Gastroesophageal sphincter (tissue), 4 donors: ENCODE measurements around the gene UNK. TPM values are rescaled to one million over a fixed set of nuclear protein-coding genes. Genes with fewer than 3 reads are reported as not detected.
A peak's percentile ranks its signal among the peaks of the same experiment; 100 is the strongest.

Experiments
- ATAC-seq: fragments of 150-250 bp; one replicate; pipeline ENCODE4 v1.9.1; 2016; ENCODE audit warnings: mild to moderate bottlenecking, moderate library complexity
- H3K27ac ChIP-seq, 4 donors: fragments of 200-600 bp; sonication (generic) in 3 of 4; 1 replicate in 3 of 4; 2 replicates in 1 of 4; pipeline ENCODE4 v1.5.1; 2016 to 2019
- H3K27me3 ChIP-seq: fragments of 200-600 bp; sonication (generic); one replicate; pipeline ENCODE4 v1.5.1; 2019
- H3K36me3 ChIP-seq, 2 donors: fragments of 200-600 bp; sonication (generic); one replicate each; pipeline ENCODE4 v1.5.1; 2019; ENCODE audit warnings: control low read depth in 1 of 2
- H3K4me1 ChIP-seq, 3 donors: fragments of 200-600 bp; sonication (generic); 1 replicate in 2 of 3; 2 replicates in 1 of 3; pipeline ENCODE4 v1.5.1; 2016 to 2019; ENCODE audit warnings: control low read depth in 2 of 3
- H3K4me3 ChIP-seq, 2 donors: fragments of 200-600 bp; sonication (generic); one replicate each; pipeline ENCODE4 v1.5.1; 2019; ENCODE audit warnings: mild to moderate bottlenecking in 1 of 2, moderate library complexity in 1 of 2
- H3K9me3 ChIP-seq, 3 donors: fragments of 200-600 bp; sonication (generic); one replicate each; pipeline ENCODE4 v1.5.1; 2017 to 2019; ENCODE audit warnings: control low read depth in 2 of 3
- CTCF ChIP-seq, 4 experiments: fragments of 200-600 bp in 2 of 4; fragments of 450-650 bp in 2 of 4; sonication (generic) in 1 of 4; IDR thresholded peaks; one replicate each; pipeline ENCODE4 v1.5.1; 2017 to 2019; ENCODE audit warnings: antibody characterized with exemption in 4 of 4, mild to moderate bottlenecking in 2 of 4, moderate library complexity in 2 of 4
- EP300 ChIP-seq: sonication (generic); formaldehyde crosslinking; IDR thresholded peaks from one replicate; pipeline ENCODE4 v1.6.1; 2017; ENCODE audit warnings: antibody characterized with exemption, mild to moderate bottlenecking
- POLR2A ChIP-seq, 2 donors: fragments of 450-650 bp; IDR thresholded peaks; one replicate each; pipeline ENCODE4 v1.6.1; 2017; ENCODE audit warnings: antibody characterized with exemption in 2 of 2, mild to moderate bottlenecking in 2 of 2, moderate library complexity in 1 of 2
- POLR2AphosphoS5 ChIP-seq: sonication (generic); formaldehyde crosslinking; IDR thresholded peaks from one replicate; pipeline ENCODE4 v1.6.1; 2017; ENCODE audit warnings: antibody characterized with exemption
- WGBS, 2 donors: methylation state at CpG; one replicate each; pipeline ENCODE4 v1.1.5; 2018; ENCODE audit warnings: low coverage in 1 of 2; 5-methylcytosine and 5-hydroxymethylcytosine counted together
- total RNA-seq, 4 donors: library from RNA; depleted of rRNA; stranded (reverse); fragments of >200 nt; gene quantifications; one replicate each; pipeline ENCODE4 v1.1.0, GENCODE V29; 2016

The UNK gene
- total RNA-seq, 4 donors from 2014 or later: 9.8 to 41.6 (median 21.0) TPM

DNA sequence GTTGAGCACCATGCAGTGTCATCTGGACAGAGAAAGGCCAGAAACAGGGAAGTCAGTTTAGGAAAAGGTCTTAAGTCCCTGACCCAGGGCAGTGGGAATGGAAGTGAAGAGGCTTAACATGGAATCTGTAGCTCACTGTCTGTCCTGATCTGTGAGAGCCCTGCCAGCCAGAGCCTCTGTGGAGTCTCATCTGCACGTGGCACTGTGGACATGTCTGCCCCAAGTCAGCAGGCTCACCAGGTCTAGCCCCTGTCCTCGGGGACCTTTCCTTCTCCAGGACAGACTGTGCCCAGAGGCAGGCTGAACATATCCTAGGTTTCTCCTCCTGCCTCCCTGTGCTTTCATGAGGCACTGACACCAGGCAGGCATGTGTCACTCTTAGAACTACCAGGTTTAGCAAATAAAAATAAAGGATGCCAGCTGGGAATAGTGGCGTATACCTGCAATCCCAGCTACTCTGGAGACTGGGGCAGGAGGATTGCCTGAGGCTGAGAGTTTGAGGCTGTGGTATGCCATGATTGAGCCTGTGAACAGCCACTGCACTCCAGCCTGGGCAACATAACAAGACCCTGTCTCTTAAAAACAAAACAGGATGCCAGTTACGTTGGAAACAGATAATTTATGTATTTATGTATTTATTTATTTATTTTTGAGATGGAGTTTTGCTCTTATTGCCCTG is 22.4 kb downstream of the UNK start:
- no peak for ATAC-seq
- H3K36me3 ChIP-seq: peaks cover 0 to 32% of the 10 kb centered on the region in 2 donors
- no peaks in the 10 kb centered on the region for H3K27me3 ChIP-seq
- no peak overlapping the region for H3K27ac ChIP-seq
- no peaks in the 10 kb centered on the region for H3K9me3 ChIP-seq
- H3K4me1 ChIP-seq: peaks cover 0 to 23% (median 18%) of the 10 kb centered on the region in 3 donors
- no peak overlapping the region for H3K4me3 ChIP-seq
- TF ChIP-seq CTCF (IDR thresholded peaks at IDR 0.05) (no peak), EP300 (no peak), POLR2A (IDR thresholded peaks at IDR 0.05) (no peak), POLR2AphosphoS5 (no peak)
- 83 to 88% methylated on average over 2 of the region's 4 CpGs for WGBS, 2 donors

GRCh38 chr17:75807861-75808260 is 23.3 kb downstream of the UNK start:
- 79 to 88% methylated on average over 2 of the region's 3 CpGs for WGBS, 2 donors
- Histone ChIP-seq H3K4me3 (no peak overlapping the region), H3K27ac (peak overlapping the region in 3 of 4 donors; percentile 70 to 74 (median 72)), H3K27me3 (no peaks in the 10 kb centered on the region), H3K4me1 (peaks cover 0 to 23% (median 18%) of the 10 kb centered on the region in 3 donors), H3K36me3 (peaks cover 0 to 41% of the 10 kb centered on the region in 2 donors), H3K9me3 (no peaks in the 10 kb centered on the region)
- ATAC-seq: no peak
- no peak for TF ChIP-seq CTCF (IDR thresholded peaks at IDR 0.05)
- no peak for TF ChIP-seq POLR2A (IDR thresholded peaks at IDR 0.05)
- TF ChIP-seq POLR2AphosphoS5: no peak
- no peak for TF ChIP-seq EP300

- Histone ChIP-seq H3K27me3 (no peaks in the 10 kb centered on the region), H3K36me3 (peaks cover 0 to 43% of the 10 kb centered on the region in 2 donors), H3K4me1 (peaks cover 0 to 23% (median 18%) of the 10 kb centered on the region in 3 donors), H3K4me3 (no peak overlapping the region), H3K9me3 (no peaks in the 10 kb centered on the region), H3K27ac (peak overlapping the region in 3 of 4 donors; percentile 70 to 74 (median 72))
- TF ChIP-seq POLR2A (IDR thresholded peaks at IDR 0.05) (no peak), EP300 (no peak), POLR2AphosphoS5 (no peak), CTCF (IDR thresholded peaks at IDR 0.05) (no peak)
- WGBS, 2 donors: 33 to 53% methylated on average over 1 to 2 of the region's 4 CpGs
- no peak for ATAC-seq
These were observed 23.9 kb downstream of the UNK start for GRCh38 chr17:75808549-75808904.

- 66 to 73% methylated on average over 3 to 11 of the region's 18 CpGs for WGBS, 2 donors
- no peak for TF ChIP-seq POLR2A (IDR thresholded peaks at IDR 0.05)
- no peak for TF ChIP-seq CTCF (IDR thresholded peaks at IDR 0.05)
- no peak for TF ChIP-seq EP300
- TF ChIP-seq POLR2AphosphoS5: no peak
- ATAC-seq: peak; percentile 82
- H3K4me3 ChIP-seq: no peak overlapping the region
- H3K27me3 ChIP-seq: no peaks in the 10 kb centered on the region
- H3K9me3 ChIP-seq: no peaks in the 10 kb centered on the region
- peaks cover 0 to 23% (median 18%) of the 10 kb centered on the region in 3 donors for H3K4me1 ChIP-seq
- peak overlapping the region in 3 of 4 donors; percentile 70 to 79 (median 74) for H3K27ac ChIP-seq
- peaks cover 0 to 49% of the 10 kb centered on the region in 2 donors for H3K36me3 ChIP-seq
These were observed 24.5 kb downstream of the UNK start for GRCh38 chr17:75808905-75809621.
